Measurements from ENCODE around the gene AHCTF1. TPM values are rescaled to one million over a fixed set of nuclear protein-coding genes. Genes with fewer than 3 reads are reported as not detected.

Gene AHCTF1
- total RNA-seq, 1 donor from 2014 or later: 21.2 TPM

- no peak for DNase-seq (ENCODE audit: low spot score)
Measured at GRCh38 chr1:246798107-246798506, 133.6 kb downstream of the AHCTF1 start.

GRCh38 chr1:246797597-246797996 is 134.2 kb downstream of the AHCTF1 start:
- no peak for DNase-seq (ENCODE audit: low spot score)

GRCh38 chr1:246797157-246797556 is 134.6 kb downstream of the AHCTF1 start:
- DNase-seq (ENCODE audit: low spot score): no peak

- DNase-seq (ENCODE audit: low spot score): no peak
Measured at GRCh38 chr1:246795906-246796694, 135.6 kb downstream of the AHCTF1 start.

- DNase-seq (ENCODE audit: low spot score): peak; percentile 17
Measured at GRCh38 chr1:246794828-246795671, 136.7 kb downstream of the AHCTF1 start.

- peak; percentile 20 for DNase-seq (ENCODE audit: low spot score)
Measured at GRCh38 chr1:246794048-246794827, 137.5 kb downstream of the AHCTF1 start.

GRCh38 chr1:246793356-246793896 is 138.3 kb downstream of the AHCTF1 start:
- no peak for DNase-seq (ENCODE audit: low spot score)

- DNase-seq (ENCODE audit: low spot score): no peak
Measured at GRCh38 chr1:246792603-246793002, 139.1 kb downstream of the AHCTF1 start.

GRCh38 chr1:246791303-246791918 is 140.3 kb downstream of the AHCTF1 start:
- no peak for DNase-seq (ENCODE audit: low spot score)

GRCh38 chr1:246790833-246791232 is 140.9 kb downstream of the AHCTF1 start:
- DNase-seq (ENCODE audit: low spot score): no peak

- DNase-seq (ENCODE audit: low spot score): no peak
Measured at GRCh38 chr1:246790364-246790763, 141.4 kb downstream of the AHCTF1 start.

GRCh38 chr1:246789454-246790339 is 142.1 kb downstream of the AHCTF1 start:
- DNase-seq (ENCODE audit: low spot score): no peak

Other genes starting within 250 kb of the AHCTF1 start
- 20.7 TPM for gene SCCPDH, start 207.5 kb downstream of the AHCTF1 start, total RNA-seq (ENCODE audit: insufficient read depth, low replicate concordance)
- 1.2 TPM for gene ZNF695, start 76.1 kb upstream of the AHCTF1 start, total RNA-seq (ENCODE audit: insufficient read depth, low replicate concordance)
- 6.7 TPM for gene ZNF670, start 146.9 kb upstream of the AHCTF1 start, total RNA-seq (ENCODE audit: insufficient read depth, low replicate concordance)
- gene ZNF669, start 172.4 kb upstream of the AHCTF1 start, total RNA-seq (ENCODE audit: insufficient read depth, low replicate concordance): 4.8 TPM
- 93.4 TPM for gene ZNF124, start 240.1 kb upstream of the AHCTF1 start, total RNA-seq (ENCODE audit: insufficient read depth, low replicate concordance)